Central memory CD4-positive, alpha-beta T cell (primary cell): Measurements from ENCODE around the gene GUCA1C.

Source experiments
- DNase-seq: peaks from one replicate; pipeline ENCODE4 v3.0.0; 2022
- total RNA-seq, 3 experiments: gene quantifications; one replicate each; lab custom pipeline; 2026; lab: John Stamatoyannopoulos, UW

The GUCA1C gene, protein sequence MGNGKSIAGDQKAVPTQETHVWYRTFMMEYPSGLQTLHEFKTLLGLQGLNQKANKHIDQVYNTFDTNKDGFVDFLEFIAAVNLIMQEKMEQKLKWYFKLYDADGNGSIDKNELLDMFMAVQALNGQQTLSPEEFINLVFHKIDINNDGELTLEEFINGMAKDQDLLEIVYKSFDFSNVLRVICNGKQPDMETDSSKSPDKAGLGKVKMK
- total RNA-seq, result 0 reads per million in 3 experiments

GRCh38 chr3:108953700-108954099, at the start of gene GUCA1C:
Gene GUCA1C (minus strand): TSS chr3:108953879. CDS start chr3:108953762, 117 bp downstream.
- no peak for DNase-seq

GRCh38 chr3:108998436-108998835, 44.8 kb upstream of the GUCA1C start:
- no peak for DNase-seq

GRCh38 chr3:108985844-108986243, 32.2 kb upstream of the GUCA1C start:
- no peak for DNase-seq

GRCh38 chr3:108983051-108983450, 29.4 kb upstream of the GUCA1C start:
- no peak for DNase-seq

DNA sequence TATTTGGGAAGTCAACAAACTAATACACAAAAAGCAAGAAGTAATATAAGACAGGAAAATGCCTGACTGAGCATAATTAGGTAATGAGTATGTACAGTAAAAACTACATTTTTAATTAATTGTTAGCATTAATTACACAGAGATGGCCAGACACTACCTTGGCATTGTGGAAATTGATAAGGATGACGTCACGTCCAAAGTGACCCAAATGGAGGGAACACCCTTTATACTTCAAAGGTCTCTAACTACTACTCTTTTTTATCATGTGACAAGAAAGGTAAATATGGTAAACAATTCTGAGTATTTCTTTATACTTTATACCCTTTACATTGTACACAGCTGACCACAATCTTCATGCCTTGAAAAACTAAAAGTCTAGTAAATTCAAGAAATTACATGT, 22.4 kb upstream of the GUCA1C start:
- DNase-seq, result no peak

- no peak for DNase-seq
These were observed 19.3 kb upstream of the GUCA1C start for GRCh38 chr3:108973019-108973418.

DNA sequence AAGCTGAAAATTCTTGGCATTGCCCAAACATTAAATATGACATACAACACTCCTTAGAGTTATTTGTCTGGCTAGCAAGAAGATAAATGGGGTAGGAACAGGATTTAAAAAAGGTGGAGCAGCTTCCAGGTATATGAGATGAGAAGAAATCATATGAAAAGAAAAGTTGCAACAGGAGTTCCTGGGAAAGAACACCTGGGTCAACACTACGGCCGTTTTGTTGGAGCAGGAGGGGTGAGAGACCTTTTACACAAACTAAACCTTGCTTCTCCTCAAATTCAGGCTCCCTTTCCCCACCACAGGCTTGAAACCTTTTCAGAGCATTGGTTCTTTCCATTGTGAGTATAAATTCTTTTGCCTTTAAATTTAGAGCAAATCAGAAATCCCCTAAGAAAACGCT, 18.8 kb upstream of the GUCA1C start:
- no peak for DNase-seq

GRCh38 chr3:108970561-108970960, 16.9 kb upstream of the GUCA1C start:
- DNase-seq, result no peak

DNA sequence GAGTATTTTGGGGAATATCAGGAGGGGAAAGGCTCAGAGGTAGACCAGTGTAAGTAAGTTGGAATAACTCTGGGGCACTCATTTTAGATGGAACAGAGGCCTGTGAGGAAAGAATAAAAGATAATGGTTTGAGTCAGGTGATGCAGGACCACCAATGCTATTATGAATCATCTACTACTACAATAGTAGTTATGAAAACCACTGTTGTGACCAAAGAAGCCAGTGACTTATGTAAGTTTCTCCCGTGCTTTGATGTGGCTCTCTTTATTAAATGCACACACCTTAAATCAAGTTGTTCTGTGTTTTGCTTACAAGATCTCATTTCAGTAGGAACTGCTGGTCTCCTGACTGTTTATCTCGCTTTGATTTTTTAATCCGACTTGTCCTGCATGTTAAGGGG, 13.1 kb upstream of the GUCA1C start:
- no peak for DNase-seq

- no peak for DNase-seq
These were observed 5.3 kb upstream of the GUCA1C start for GRCh38 chr3:108959017-108959416.

- no peak for DNase-seq
These were observed 469 bp downstream of the GUCA1C start for GRCh38 chr3:108953210-108953609.

- no peak for DNase-seq
These were observed 1.7 kb downstream of the GUCA1C start for GRCh38 chr3:108951820-108952501.

DNA sequence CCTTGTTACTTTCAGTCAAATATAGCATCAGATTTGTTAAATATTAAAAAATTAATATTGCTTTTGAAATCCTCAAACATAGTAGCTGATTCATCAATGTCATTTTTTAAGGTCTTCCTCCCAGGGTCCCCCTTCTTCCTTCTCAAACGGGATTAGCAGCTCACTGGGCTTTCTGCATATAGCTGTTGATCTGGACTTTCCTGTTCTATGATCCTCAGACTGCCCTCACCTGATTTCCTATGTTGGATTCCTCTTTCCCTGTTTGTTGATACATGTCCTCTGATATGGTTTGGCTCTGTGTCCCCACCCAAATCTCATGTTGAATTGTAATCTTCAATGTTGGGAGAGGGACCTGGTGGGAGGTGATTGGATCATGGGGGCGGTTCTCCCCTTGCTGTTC, 5.8 kb downstream of the GUCA1C start:
- DNase-seq, result no peak

- no peak for DNase-seq
These were observed 7.1 kb downstream of the GUCA1C start for GRCh38 chr3:108946292-108947285.

DNA sequence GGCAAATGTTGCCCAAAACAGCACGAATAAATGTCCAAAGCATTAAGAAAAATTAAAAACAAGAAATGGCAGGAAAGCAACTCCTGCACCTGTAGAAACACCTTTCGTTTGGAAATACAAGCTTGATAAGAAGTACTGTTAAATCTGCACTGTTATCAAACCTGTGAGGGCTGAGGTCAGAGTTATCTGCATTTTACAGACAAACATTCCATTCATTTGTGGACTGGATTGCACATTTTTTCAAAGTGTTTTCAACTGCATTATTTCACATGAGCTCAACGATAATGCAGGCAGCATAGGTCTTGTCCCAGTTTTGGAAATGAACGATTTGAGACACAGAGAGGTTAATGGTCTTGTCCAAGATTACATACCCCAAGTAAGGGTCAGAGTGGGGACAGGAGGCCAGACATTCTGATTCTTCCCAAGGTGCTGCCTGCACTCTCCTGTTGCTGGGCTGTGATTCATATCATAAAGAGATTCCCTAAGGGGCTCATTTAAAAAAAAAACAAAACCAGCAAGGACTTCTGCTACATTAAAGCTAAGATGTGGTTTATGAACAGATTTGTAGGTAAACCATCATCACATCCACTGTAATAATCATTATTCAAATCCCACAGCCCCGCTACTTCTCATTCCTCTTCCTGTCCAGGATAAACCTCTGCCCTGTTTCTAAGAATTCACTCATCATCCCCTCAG, 13.0 kb downstream of the GUCA1C start:
- no peak for DNase-seq

DNA sequence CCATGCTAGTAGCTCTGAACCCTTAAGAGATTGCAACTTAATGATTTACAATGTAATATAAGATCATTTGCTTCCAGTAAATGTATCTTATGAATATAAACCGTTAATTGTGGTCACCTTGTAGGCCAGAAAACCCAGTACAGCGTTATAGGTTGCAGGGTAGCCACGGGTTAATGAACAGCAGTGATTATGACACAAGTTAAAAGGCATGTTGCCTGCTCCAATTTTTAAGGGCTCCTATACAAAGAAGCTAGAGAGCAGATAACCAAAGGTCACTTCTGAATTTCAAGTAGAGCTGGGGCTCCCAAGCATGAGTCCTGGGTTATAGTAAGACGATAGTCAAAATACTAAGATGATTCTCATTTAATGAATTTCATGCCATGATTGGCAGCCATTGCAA, 13.5 kb downstream of the GUCA1C start:
- no peak for DNase-seq

DNA sequence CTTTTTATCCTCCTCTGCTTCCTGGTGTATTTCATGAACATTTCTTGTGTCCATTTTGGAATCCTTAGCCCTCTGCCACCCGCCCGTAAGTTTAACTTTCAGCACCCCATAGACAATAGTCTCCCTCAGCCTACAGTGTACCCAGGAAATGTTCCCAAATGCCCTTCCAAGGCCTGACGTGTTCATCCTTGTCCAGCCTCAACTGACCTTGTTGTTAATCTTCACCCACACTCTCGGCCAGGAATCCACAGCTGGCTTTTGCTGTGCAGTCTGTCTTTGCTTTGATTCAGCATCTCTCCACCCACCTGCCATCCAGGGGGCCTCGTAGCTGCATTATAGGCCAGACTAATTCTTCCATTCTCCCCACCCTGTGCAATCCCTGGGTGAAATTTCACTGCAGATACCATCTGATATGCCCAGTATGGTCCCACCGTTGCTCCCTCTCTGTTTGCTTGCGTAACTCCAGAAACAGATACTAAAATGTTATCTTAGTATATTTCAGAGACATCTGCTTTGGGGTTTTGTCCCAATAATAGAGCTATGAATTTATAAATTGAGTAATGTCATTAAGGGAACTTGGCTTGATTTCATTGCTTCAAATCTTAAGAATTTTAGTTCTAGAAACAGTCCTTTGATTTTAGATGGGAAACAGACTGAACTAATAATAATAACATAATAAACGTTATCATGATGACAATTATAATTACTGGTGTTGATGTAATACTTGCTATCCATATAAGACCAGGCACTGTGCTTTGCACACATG, 16.6 kb downstream of the GUCA1C start:
- no peak for DNase-seq

DNA sequence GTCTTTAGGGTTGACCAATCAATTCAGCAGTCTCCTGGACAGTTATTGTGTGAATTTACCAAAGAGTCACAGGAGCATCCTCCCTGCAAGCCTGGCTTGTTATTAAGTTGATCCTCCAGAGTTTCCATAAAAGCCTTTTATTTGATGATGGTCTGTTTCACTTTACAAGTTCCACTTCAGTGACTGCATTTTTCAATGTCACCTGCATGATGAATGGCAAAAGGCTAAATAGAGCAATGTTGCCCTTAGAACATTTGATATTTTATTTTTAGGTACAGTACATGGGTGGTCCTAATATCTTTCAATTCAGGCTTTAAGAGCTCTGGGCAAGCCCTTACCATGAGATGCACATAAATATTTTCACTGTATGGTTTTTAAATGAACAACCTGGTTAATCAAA, 22.6 kb downstream of the GUCA1C start:
- DNase-seq, result no peak

DNA sequence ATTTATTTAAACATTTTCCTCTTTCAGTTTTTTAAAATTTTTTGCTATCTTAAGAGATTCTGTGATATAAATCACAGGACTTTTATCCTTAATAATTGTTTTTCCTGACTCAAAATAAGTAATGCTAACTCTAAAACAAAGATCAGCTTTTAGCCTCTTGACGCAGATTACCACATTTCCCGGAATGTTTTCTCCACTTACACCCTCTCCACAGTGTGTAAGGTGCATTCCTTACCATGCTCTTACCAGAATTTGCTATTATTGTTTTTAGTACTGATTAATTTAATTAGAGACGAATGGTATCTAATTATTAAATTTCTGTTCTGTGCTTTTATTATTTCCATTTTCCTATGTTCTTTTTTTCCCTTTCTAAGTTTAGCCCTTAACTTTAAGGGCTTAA, 34.8 kb downstream of the GUCA1C start:
- no peak for DNase-seq

- DNase-seq, result peak; percentile 64
These were observed 38.7 kb downstream of the GUCA1C start for GRCh38 chr3:108914774-108915641.

DNA sequence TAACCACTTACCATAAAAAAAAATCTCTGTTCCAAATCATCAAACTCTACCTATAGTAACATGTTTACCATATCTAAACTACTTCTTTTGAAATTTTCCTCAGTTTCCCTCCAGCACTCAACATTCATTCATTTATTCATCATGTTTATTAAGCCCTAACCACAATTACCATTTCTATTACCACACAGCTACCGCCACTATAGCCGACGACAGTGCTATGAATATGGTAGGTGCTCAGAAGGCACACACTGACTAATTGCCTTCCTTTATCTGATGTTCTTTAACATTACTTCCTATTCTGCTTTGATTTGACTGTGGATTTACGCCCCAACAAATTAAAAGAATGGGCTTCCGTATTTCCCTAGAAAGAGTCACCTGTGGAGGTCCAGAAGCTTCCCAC, 43.9 kb downstream of the GUCA1C start:
- no peak for DNase-seq
